H9 (cell line): ENCODE results near the gene TUBB6. TPM values are rescaled to one million over a fixed set of nuclear protein-coding genes. Genes with fewer than 3 reads are reported as not detected.

Source experiments
- DNase-seq: peaks from one replicate; pipeline ENCODE4 v3.0.0-alpha.2; 2017
- H2AFZ ChIP-seq: one replicate; pipeline ENCODE4 v1.6.1; 2013; ENCODE audit warnings: mild to moderate bottlenecking, low read length, control low read depth, moderate library complexity
- H2AK5ac ChIP-seq: 2 replicates; pipeline ENCODE4 v1.6.1; 2013; ENCODE audit warnings: low read length, control low read depth, mixed read lengths; ENCODE audit not compliant: insufficient read length
- H2BK120ac ChIP-seq: one replicate; pipeline ENCODE4 v1.6.1; 2013; ENCODE audit warnings: low read depth, mild to moderate bottlenecking, low read length, control low read depth, inconsistent platforms; ENCODE audit not compliant: poor library complexity, severe bottlenecking
- H2BK12ac ChIP-seq: 2 replicates; pipeline ENCODE4 v1.6.1; 2013; ENCODE audit warnings: low read length, control low read depth, mixed read lengths, low read depth; ENCODE audit not compliant: insufficient read length
- H2BK15ac ChIP-seq: 2 replicates; pipeline ENCODE4 v1.6.1; 2013; ENCODE audit warnings: low read depth, low read length, control low read depth
- H2BK20ac ChIP-seq: one replicate; pipeline ENCODE4 v1.6.1; 2013; ENCODE audit warnings: low read depth, mild to moderate bottlenecking, low read length, control low read depth, inconsistent platforms; ENCODE audit not compliant: poor library complexity, severe bottlenecking
- H2BK5ac ChIP-seq: 2 replicates; pipeline ENCODE4 v1.6.1; 2013; ENCODE audit warnings: low read length, control low read depth, mixed read lengths; ENCODE audit not compliant: insufficient read length
- H3K14ac ChIP-seq: 2 replicates; pipeline ENCODE4 v1.6.1; 2013; ENCODE audit warnings: low read length, control low read depth; ENCODE audit not compliant: insufficient read depth
- H3K18ac ChIP-seq: 2 replicates; pipeline ENCODE4 v1.6.1; 2013; ENCODE audit warnings: low read depth, mild to moderate bottlenecking, mixed read lengths, low read length, control low read depth; ENCODE audit not compliant: insufficient read length
- H3K23ac ChIP-seq: 2 replicates; pipeline ENCODE4 v1.6.1; 2013; ENCODE audit warnings: low read length, control low read depth, mixed read lengths, low read depth; ENCODE audit not compliant: insufficient read length
- H3K23me2 ChIP-seq: 2 replicates; pipeline ENCODE4 v1.6.1; 2013; ENCODE audit warnings: low read depth, mild to moderate bottlenecking, mixed read lengths, low read length, control low read depth; ENCODE audit not compliant: insufficient read length, poor library complexity, severe bottlenecking
- H3K27ac ChIP-seq: 2 replicates; pipeline ENCODE4 v1.5.1; 2013; ENCODE audit warnings: low read length, control low read depth, mixed read lengths, low read depth; ENCODE audit not compliant: insufficient read length
- H3K27me3 ChIP-seq: 2 replicates; pipeline ENCODE4 v1.6.1; 2013; ENCODE audit warnings: low read length, control low read depth, inconsistent platforms; ENCODE audit not compliant: insufficient read depth
- H3K4ac ChIP-seq: 2 replicates; pipeline ENCODE4 v1.6.1; 2013; ENCODE audit warnings: low read depth, mild to moderate bottlenecking, control low read depth, inconsistent platforms, low read length, moderate library complexity
- H3K4me1 ChIP-seq: 2 replicates; pipeline ENCODE4 v1.6.1; 2013; ENCODE audit warnings: low read length, control low read depth, inconsistent platforms; ENCODE audit not compliant: insufficient read depth
- H3K4me2 ChIP-seq: 2 replicates; pipeline ENCODE4 v1.6.1; 2013; ENCODE audit warnings: low read length, control low read depth, mixed read lengths; ENCODE audit not compliant: insufficient read length, insufficient read depth
- H3K56ac ChIP-seq: 2 replicates; pipeline ENCODE4 v1.6.1; 2013; ENCODE audit warnings: low read depth, mild to moderate bottlenecking, mixed read lengths, low read length, control low read depth; ENCODE audit not compliant: insufficient read length
- H3K79me1 ChIP-seq: 2 replicates; pipeline ENCODE4 v1.6.1; 2013; ENCODE audit warnings: low read depth, mild to moderate bottlenecking, moderate library complexity, low read length, control low read depth, inconsistent platforms; ENCODE audit not compliant: insufficient read depth, poor library complexity, severe bottlenecking
- H3K79me2 ChIP-seq: 2 replicates; pipeline ENCODE4 v1.6.1; 2013; ENCODE audit warnings: low read length, control low read depth, inconsistent platforms; ENCODE audit not compliant: insufficient read depth
- H3K9ac ChIP-seq: 2 replicates; pipeline ENCODE4 v1.6.1; 2013; ENCODE audit warnings: low read length, control low read depth, mixed read lengths; ENCODE audit not compliant: insufficient read length; ENCODE audit errors: extremely low read depth
- H3K9me3 ChIP-seq: one replicate; pipeline ENCODE4 v1.6.1; 2013; ENCODE audit warnings: low read depth, low read length, inconsistent platforms; ENCODE audit not compliant: control insufficient read depth
- H3T11ph ChIP-seq: one replicate; pipeline ENCODE4 v1.6.1; 2013; ENCODE audit warnings: mild to moderate bottlenecking, low read length, control low read depth, inconsistent platforms
- H4K20me1 ChIP-seq: one replicate; pipeline ENCODE4 v1.6.1; 2013; ENCODE audit not compliant: control insufficient read depth, insufficient read length, insufficient read depth
- H4K5ac ChIP-seq: 2 replicates; pipeline ENCODE4 v1.6.1; 2013; ENCODE audit warnings: low read depth, mild to moderate bottlenecking, mixed read lengths, low read length, control low read depth; ENCODE audit not compliant: insufficient read length
- H4K8ac ChIP-seq: replicated peaks from 2 replicates; pipeline ENCODE4 v1.6.1; 2013; ENCODE audit warnings: low read length, control low read depth, mixed read lengths, low read depth; ENCODE audit not compliant: insufficient read length
- H4K91ac ChIP-seq: 2 replicates; pipeline ENCODE4 v1.6.1; 2013; ENCODE audit warnings: low read depth, mild to moderate bottlenecking, moderate library complexity, mixed read lengths, low read length, control low read depth; ENCODE audit not compliant: insufficient read length
- H3K27ac Mint-ChIP-seq, 3 experiments: 2 replicates in 2 of 3; 3 replicates in 1 of 3; pipeline ENCODE4 v1.8.0; 2020 to 2021; ENCODE audit warnings: mixed read lengths in 3 of 3, mild to moderate bottlenecking in 1 of 3, moderate library complexity in 1 of 3
- H3K27me3 Mint-ChIP-seq: 2 replicates; pipeline ENCODE4 v1.8.0; 2021; ENCODE audit warnings: low read depth, mild to moderate bottlenecking, moderate library complexity, mixed read lengths
- H3K36me3 Mint-ChIP-seq, 3 experiments: 2 replicates in 2 of 3; 3 replicates in 1 of 3; pipeline ENCODE4 v1.8.0; 2020 to 2021; ENCODE audit warnings: low read depth in 3 of 3, mixed read lengths in 3 of 3; ENCODE audit not compliant: insufficient read depth in 1 of 3
- H3K4me1 Mint-ChIP-seq, 2 experiments: 2 replicates each; pipeline ENCODE4 v1.8.0; 2020; ENCODE audit warnings: mixed read lengths in 2 of 2
- H3K4me3 Mint-ChIP-seq, 2 experiments: 2 replicates in 1 of 2; 3 replicates in 1 of 2; pipeline ENCODE4 v1.8.0; 2020 to 2021; ENCODE audit warnings: mild to moderate bottlenecking in 2 of 2, mixed read lengths in 2 of 2, moderate library complexity in 1 of 2
- H3K9me3 Mint-ChIP-seq, 2 experiments: 2 replicates in 1 of 2; 3 replicates in 1 of 2; pipeline ENCODE4 v1.8.0; 2020; ENCODE audit warnings: mild to moderate bottlenecking in 2 of 2, mixed read lengths in 2 of 2, moderate library complexity in 1 of 2
- CTCF ChIP-seq: fragments of 200-600 bp; sonication (generic); conservative IDR thresholded peaks from 3 replicates; pipeline ENCODE4 v1.8.0; 2021; ENCODE audit warnings: antibody characterized with exemption, mild to moderate bottlenecking
- WGBS: extraction: QIAGEN DNeasy Blood & Tissue Kit; methylation state at CpG from one replicate; pipeline ENCODE4 v1.1.7; 2013; ENCODE audit warnings: missing lambda C conversion rate, low lambda C conversion rate, mixed read lengths; ENCODE audit not compliant: insufficient read length; ENCODE audit errors: extremely low coverage; 5-methylcytosine and 5-hydroxymethylcytosine counted together
- total RNA-seq: library from RNA; stranded (reverse); gene quantifications from 2 replicates; pipeline ENCODE4 v1.2.1, GENCODE V29; 2021

TUBB6 gene
- total RNA-seq, 1 experiment from 2014 or later: 134 TPM

GRCh38 chr18:12296087-12296403, 12.0 kb upstream of the TUBB6 start:
- Mint-ChIP-seq H3K27ac (no peak overlapping the region), H3K4me1 (no peaks in the 10 kb centered on the region; a peak in 1 of 4 replicates), H3K36me3 (0 out of 7 replicates have a peak, but pooled peaks cover 0 to 1% (median 0%) of the 10 kb centered on the region in 3 experiments), H3K27me3 (peaks cover 2% of the 10 kb centered on the region), H3K4me3 (no peak overlapping the region), H3K9me3 (peaks cover 4 to 6% of the 10 kb centered on the region in 2 experiments; a peak in 4 of 5 replicates)
- H2BK12ac ChIP-seq: no peak overlapping the region
- no CpG with 5 or more reads among the region's 3 CpGs for WGBS
- no peaks in the 10 kb centered on the region for H3K9me3 ChIP-seq
- no peak overlapping the region for H3K18ac ChIP-seq
- no peak overlapping the region for H2BK120ac ChIP-seq
- H4K5ac ChIP-seq: no peak overlapping the region
- no peak overlapping the region; the same call in 1 of the 2 replicates for H3K14ac ChIP-seq
- no peaks in the 10 kb centered on the region for H3K4me1 ChIP-seq
- H3K4me2 ChIP-seq: no peak overlapping the region
- no peak overlapping the region for H2AFZ ChIP-seq
- H3K27me3 ChIP-seq: no peaks in the 10 kb centered on the region
- no peak overlapping the region for H3K56ac ChIP-seq
- H2BK5ac ChIP-seq: no peak overlapping the region
- H4K20me1 ChIP-seq: no peaks in the 10 kb centered on the region
- DNase-seq: no peak
- H3K23ac ChIP-seq: no peak overlapping the region
- H3K23me2 ChIP-seq: no peaks in the 10 kb centered on the region
- no peak overlapping the region for H4K91ac ChIP-seq
- H2BK15ac ChIP-seq: no peak overlapping the region
- H3K4ac ChIP-seq: no peak overlapping the region
- no peak overlapping the region for H4K8ac ChIP-seq
- no peak overlapping the region for H3T11ph ChIP-seq
- no peaks in the 10 kb centered on the region for H3K79me1 ChIP-seq
- TF ChIP-seq CTCF: no peak
- H2BK20ac ChIP-seq: no peak overlapping the region
- no peak overlapping the region for H3K27ac ChIP-seq
- no peak overlapping the region for H2AK5ac ChIP-seq
- no peaks in the 10 kb centered on the region for H3K79me2 ChIP-seq
- no peak overlapping the region for H3K9ac ChIP-seq
